ENCODE data around the gene ADD1. TPM values are rescaled to one million over a fixed set of nuclear protein-coding genes. Genes with fewer than 3 reads are reported as not detected.
"Not testable (repeated sequence)": the region's sequence is repeated elsewhere in the genome, so short reads cannot be mapped to it uniquely, and the experiment has no call there.

ADD1 gene
- total and polyA plus RNA-seq, 9 donors = 165 to 216 (median 177) TPM

GRCh38 chr4:2954358-2955185, 110.9 kb downstream of the ADD1 start:
- WGBS (ENCODE audit: insufficient coverage) = 67% methylated on average over 10 of the region's 33 CpGs
- H3K4me1 ChIP-seq (ENCODE audit: control insufficient read depth, insufficient read depth, low read length) = peaks cover 3% of the 10 kb centered on the region
- no peaks in the 10 kb centered on the region for H3K9me3 ChIP-seq (replicated peaks; ENCODE audit: control insufficient read depth, low read depth, low read length)
- H3K27ac ChIP-seq (ENCODE audit: low read length) = no peak overlapping the region
- peaks cover 64% of the 10 kb centered on the region for H3K36me3 ChIP-seq (ENCODE audit: control insufficient read depth, insufficient read depth, low read length)
- no peaks in the 10 kb centered on the region for H3K27me3 ChIP-seq (ENCODE audit: control insufficient read depth, insufficient read depth, low read length)
- H3K4me3 ChIP-seq (ENCODE audit: low read length) = no peak overlapping the region
- DNase-seq = no peak

GRCh38 chr4:2955186-2956044, 111.8 kb downstream of the ADD1 start:
- DNase-seq; H3K4me3 ChIP-seq (ENCODE audit: low read length); H3K27ac ChIP-seq (ENCODE audit: low read length); H3K9me3 ChIP-seq (replicated peaks; ENCODE audit: control insufficient read depth, low read depth, low read length); H3K27me3 ChIP-seq (ENCODE audit: control insufficient read depth, insufficient read depth, low read length); H3K4me1 ChIP-seq (ENCODE audit: control insufficient read depth, insufficient read depth, low read length): not testable (repeated sequence)
- peaks cover 58% of the 10 kb centered on the region for H3K36me3 ChIP-seq (ENCODE audit: control insufficient read depth, insufficient read depth, low read length)
- 90% methylated on average over 17 of the region's 44 CpGs for WGBS (ENCODE audit: insufficient coverage)

DNA sequence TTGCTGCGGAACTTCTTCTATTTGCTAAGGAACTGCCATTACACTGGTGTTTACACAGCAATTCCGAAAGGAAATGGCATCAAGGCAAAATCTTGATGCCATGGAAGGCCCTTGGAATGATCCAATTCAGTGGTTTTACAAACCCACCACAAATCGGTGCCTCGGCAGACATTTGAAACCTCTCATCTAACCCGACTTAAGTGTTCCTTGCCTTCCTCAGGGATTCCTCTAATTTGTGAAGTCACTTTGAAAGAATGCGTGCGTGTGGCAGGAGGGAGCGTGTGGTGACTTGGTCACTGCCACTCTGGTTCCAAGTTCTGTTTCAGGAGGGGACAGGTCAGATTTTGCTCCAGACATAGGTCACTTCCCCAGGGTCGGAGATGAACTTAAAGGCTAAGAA, 114.8 kb downstream of the ADD1 start:
- Histone ChIP-seq H3K4me1 (ENCODE audit: control insufficient read depth, insufficient read depth, low read length) (peaks cover 17% of the 10 kb centered on the region), H3K36me3 (ENCODE audit: control insufficient read depth, insufficient read depth, low read length) (peaks cover 36% of the 10 kb centered on the region), H3K27me3 (ENCODE audit: control insufficient read depth, insufficient read depth, low read length) (no peaks in the 10 kb centered on the region), H3K4me3 (ENCODE audit: low read length) (no peak overlapping the region), H3K27ac (ENCODE audit: low read length) (no peak overlapping the region), H3K9me3 (replicated peaks; ENCODE audit: control insufficient read depth, low read depth, low read length) (no peaks in the 10 kb centered on the region)
- 61% methylated on average over 6 of the region's 9 CpGs for WGBS (ENCODE audit: insufficient coverage)
- DNase-seq = no peak

DNA sequence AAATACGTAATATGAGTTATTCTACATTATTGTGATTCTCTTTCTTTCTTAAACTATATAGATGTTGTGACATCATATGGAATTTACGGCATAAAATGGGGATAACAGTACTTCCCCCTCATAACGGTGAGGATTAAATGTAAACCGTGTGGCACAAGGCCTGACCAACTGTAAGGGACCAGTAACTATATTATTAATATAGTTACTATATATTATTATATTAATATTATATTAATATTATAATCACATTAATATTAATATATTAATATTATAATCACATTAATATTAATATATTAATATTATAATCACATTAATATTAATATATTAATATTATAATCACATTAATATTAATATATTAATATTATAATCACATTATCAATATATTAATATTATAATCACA, 116.8 kb downstream of the ADD1 start:
- DNase-seq; H3K4me3 ChIP-seq (ENCODE audit: low read length); H3K9me3 ChIP-seq (replicated peaks; ENCODE audit: control insufficient read depth, low read depth, low read length); H3K27me3 ChIP-seq (ENCODE audit: control insufficient read depth, insufficient read depth, low read length); H3K27ac ChIP-seq (ENCODE audit: low read length): not testable (repeated sequence)
- no CpG with 5 or more reads among the region's 4 CpGs for WGBS (ENCODE audit: insufficient coverage)
- Histone ChIP-seq H3K36me3 (ENCODE audit: control insufficient read depth, insufficient read depth, low read length) (peaks cover 28% of the 10 kb centered on the region), H3K4me1 (ENCODE audit: control insufficient read depth, insufficient read depth, low read length) (peaks cover 23% of the 10 kb centered on the region)

DNA sequence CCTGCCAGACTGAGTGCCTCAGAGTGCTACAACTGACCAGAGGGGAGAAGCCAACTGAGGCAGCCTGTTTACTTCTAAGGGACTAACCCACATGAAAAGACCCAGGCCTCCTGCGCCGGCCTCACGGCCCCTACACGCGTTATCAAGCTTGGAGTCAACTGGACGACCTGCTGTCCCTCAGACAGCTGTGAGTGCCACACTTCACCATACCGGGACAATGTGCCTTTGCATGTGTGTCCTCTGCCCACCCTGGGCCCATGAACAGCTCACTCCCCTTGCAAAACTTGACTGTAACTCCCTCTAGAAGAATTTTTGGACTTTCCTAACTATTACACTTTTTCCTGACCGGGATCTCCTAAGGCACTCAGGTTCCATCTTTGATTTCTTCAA, 117.8 kb downstream of the ADD1 start:
- H3K27me3 ChIP-seq (ENCODE audit: control insufficient read depth, insufficient read depth, low read length) = no peaks in the 10 kb centered on the region
- 54% methylated on average over 5 of the region's 8 CpGs for WGBS (ENCODE audit: insufficient coverage)
- H3K27ac ChIP-seq (ENCODE audit: low read length) = no peak overlapping the region
- no peaks in the 10 kb centered on the region for H3K9me3 ChIP-seq (replicated peaks; ENCODE audit: control insufficient read depth, low read depth, low read length)
- H3K36me3 ChIP-seq (ENCODE audit: control insufficient read depth, insufficient read depth, low read length) = peaks cover 22% of the 10 kb centered on the region
- peaks cover 23% of the 10 kb centered on the region for H3K4me1 ChIP-seq (ENCODE audit: control insufficient read depth, insufficient read depth, low read length)
- DNase-seq = no peak
- H3K4me3 ChIP-seq (ENCODE audit: low read length) = no peak overlapping the region

DNA sequence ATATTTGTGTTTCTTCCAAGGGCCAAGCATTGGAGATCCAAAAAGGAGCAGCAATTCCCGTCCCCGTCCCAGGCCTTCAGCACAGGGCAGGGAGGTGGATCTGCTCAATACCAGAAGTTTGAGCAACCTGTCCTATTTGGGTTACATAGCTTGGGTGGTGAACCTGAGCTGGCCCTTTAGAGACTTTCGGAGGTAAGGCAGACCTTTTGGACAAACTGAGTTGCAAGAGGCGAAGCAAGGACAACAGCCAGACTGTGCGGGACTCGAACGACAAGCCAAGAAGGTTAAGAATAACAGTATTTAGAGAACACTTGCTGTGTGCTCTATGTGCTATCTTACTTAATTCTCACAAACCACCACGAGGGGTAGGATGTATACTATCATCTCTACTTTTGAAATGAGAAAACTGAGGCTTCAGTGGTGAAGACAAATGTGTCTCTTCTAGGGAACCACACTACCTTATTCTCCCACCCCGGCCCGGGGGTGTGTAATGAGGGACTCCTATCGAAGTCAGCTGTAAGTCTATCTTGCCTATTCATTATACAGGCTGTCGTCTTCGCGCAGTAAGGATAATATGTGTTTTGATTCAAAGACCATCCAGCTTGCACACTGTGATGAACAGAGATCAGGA, 118.3 kb downstream of the ADD1 start:
- Histone ChIP-seq H3K36me3 (ENCODE audit: control insufficient read depth, insufficient read depth, low read length) (peaks cover 21% of the 10 kb centered on the region), H3K4me1 (ENCODE audit: control insufficient read depth, insufficient read depth, low read length) (peaks cover 23% of the 10 kb centered on the region), H3K4me3 (ENCODE audit: low read length) (peak overlapping the region; percentile 85), H3K9me3 (replicated peaks; ENCODE audit: control insufficient read depth, low read depth, low read length) (no peaks in the 10 kb centered on the region), H3K27ac (ENCODE audit: low read length) (peak overlapping the region; percentile 31), H3K27me3 (ENCODE audit: control insufficient read depth, insufficient read depth, low read length) (no peaks in the 10 kb centered on the region)
- no peak for DNase-seq
- 40% methylated on average over 2 of the region's 14 CpGs for whole genome bisulfite sequencing (ENCODE audit: insufficient coverage)

DNA sequence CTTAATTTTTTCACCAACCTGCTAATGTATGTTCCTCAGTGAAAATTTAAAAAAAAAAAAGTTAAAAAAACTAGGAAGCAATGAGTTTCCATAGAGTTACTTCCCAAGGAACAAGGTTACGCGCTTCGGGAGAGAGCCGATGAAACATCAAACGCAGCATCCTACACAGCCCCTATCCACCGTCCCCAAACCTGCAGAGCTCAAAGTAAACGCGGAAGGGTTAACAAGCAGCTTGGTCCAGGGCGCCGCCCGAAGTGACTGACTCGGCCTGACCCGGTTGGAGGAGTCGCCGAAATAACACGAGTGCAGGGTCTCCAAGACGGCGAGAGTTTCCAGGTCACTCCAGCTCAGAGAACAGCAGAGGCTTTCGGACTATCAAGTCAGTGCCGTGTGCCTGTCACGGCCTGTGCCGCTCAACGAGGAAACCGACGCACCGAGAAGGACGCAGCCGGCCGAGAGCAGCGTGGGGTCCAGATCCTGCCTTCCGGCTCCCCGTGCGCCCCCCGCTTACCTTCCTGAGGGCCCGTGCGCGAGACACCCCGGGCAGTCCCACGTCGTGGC, 119.0 kb downstream of the ADD1 start:
- H3K4me1 ChIP-seq (ENCODE audit: control insufficient read depth, insufficient read depth, low read length) = peaks cover 23% of the 10 kb centered on the region
- no peaks in the 10 kb centered on the region for H3K27me3 ChIP-seq (ENCODE audit: control insufficient read depth, insufficient read depth, low read length)
- DNase-seq = peak; percentile 69
- peak overlapping the region; percentile 87 for H3K27ac ChIP-seq (ENCODE audit: low read length)
- under 1% methylated on average over 34 of the region's 40 CpGs for WGBS (ENCODE audit: insufficient coverage)
- no peaks in the 10 kb centered on the region for H3K9me3 ChIP-seq (replicated peaks; ENCODE audit: control insufficient read depth, low read depth, low read length)
- H3K36me3 ChIP-seq (ENCODE audit: control insufficient read depth, insufficient read depth, low read length) = peaks cover 17% of the 10 kb centered on the region
- H3K4me3 ChIP-seq (ENCODE audit: low read length) = peak overlapping the region; percentile 85

DNA sequence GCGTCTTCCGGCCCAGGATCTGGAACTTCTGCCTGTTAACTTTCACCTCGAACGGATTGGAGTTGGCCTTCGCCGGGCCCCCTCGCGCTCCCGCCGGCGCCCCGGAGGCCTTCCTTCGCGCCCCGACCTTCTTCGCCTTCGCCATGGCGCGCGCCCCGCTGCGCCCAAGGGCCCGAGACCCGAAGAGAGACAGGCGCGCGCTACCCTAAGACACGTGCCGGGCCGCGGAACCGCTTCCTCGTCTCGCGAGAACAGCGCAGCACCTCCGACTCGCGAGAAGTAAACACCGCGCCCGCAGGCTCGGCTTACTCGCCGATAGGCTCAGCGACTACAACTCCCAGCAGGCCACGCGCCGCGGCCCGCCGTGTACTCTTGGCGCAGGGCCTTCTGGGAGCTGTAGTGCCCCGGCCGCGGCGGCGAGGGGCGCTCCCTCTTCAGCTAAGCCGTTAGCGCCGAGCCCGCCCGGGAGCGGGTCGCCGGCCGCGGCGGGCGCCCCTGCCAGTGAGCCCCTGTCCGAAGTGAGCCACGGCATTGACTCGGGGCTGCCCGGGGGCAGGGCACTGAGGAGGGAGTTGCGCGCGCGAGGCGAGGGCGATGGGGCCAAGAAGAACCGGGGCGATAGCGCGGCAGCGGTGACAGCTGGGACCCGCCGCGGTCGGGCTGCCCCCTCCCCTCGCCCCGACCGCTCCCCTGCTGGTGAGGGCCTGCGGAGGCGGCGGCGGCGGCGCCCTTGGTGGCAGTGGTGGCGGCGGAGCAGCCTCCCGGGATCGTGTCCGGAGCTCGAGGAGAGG, 119.7 kb downstream of the ADD1 start, which contains the start of the genes GRK4 and NOP14:
GRK4 (plus strand) TSS at position 397 of the 791 bp plus-strand sequence. CDS start 500 bp downstream, outside the sequence.
NOP14 (minus strand) TSS at position 232 of the 791 bp plus-strand sequence; CDS start at position 145, 87 bp downstream.
- H3K4me1 ChIP-seq (ENCODE audit: control insufficient read depth, insufficient read depth, low read length) = peaks cover 22% of the 10 kb centered on the region
- H3K27me3 ChIP-seq (ENCODE audit: control insufficient read depth, insufficient read depth, low read length) = no peaks in the 10 kb centered on the region
- peak within 1 kb of the TSS; percentile 85 for H3K4me3 ChIP-seq (ENCODE audit: low read length)
- H3K36me3 ChIP-seq (ENCODE audit: control insufficient read depth, insufficient read depth, low read length) = peaks cover 16% of the 10 kb centered on the region
- DNase-seq = peak; percentile 99
- H3K9me3 ChIP-seq (replicated peaks; ENCODE audit: control insufficient read depth, low read depth, low read length) = no peaks in the 10 kb centered on the region
- H3K27ac ChIP-seq (ENCODE audit: low read length) = peak within 1 kb of the TSS; percentile 87
- under 1% methylated on average over 105 of the region's 105 CpGs for WGBS (ENCODE audit: insufficient coverage)

DNA sequence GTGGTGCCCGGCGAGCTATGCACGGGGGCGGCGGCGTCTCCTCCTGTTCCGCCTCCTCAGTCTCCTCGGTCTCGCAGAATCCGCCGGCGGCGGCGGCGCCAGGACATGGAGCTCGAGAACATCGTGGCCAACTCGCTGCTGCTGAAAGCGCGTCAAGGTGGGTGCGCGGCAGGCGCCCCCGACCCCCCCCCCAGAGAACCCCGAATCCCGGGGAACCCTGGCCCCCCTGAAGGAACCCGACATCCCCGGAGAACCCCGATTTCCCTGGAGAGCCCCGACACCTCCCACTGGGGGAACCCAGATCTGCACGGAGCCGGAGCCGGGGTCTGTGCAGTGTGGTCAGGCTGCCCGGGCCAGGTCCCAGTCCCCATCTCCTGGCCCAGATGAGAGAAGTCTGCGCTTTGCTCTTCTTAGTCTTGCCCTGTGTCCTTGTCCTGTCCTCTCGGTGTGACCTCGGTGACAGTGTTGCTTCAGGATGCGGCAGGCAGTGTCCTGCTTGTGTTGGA, 120.4 kb downstream of the ADD1 start:
- Histone ChIP-seq H3K4me1 (ENCODE audit: control insufficient read depth, insufficient read depth, low read length) (peaks cover 20% of the 10 kb centered on the region), H3K36me3 (ENCODE audit: control insufficient read depth, insufficient read depth, low read length) (peaks cover 16% of the 10 kb centered on the region), H3K9me3 (replicated peaks; ENCODE audit: control insufficient read depth, low read depth, low read length) (no peaks in the 10 kb centered on the region), H3K4me3 (ENCODE audit: low read length) (peak overlapping the region; percentile 74), H3K27ac (ENCODE audit: low read length) (no peak overlapping the region), H3K27me3 (ENCODE audit: control insufficient read depth, insufficient read depth, low read length) (no peaks in the 10 kb centered on the region)
- DNase-seq = peak; percentile 14
- WGBS (ENCODE audit: insufficient coverage) = 2% methylated on average over 29 of the region's 38 CpGs

Measured in muscle of leg (tissue), 11 donors.